ENCODE results near the gene CEP97. TPM values are rescaled to one million over a fixed set of nuclear protein-coding genes. Genes with fewer than 3 reads are reported as not detected.
A peak's percentile ranks its signal among the peaks of the same experiment; 100 is the strongest.

Gene CEP97
- total RNA-seq, 1 donor: 8.8 TPM

GRCh38 chr3:101779822-101780381 lies 55.5 kb downstream of the CEP97 start:
- no peaks in the 10 kb centered on the region for H3K27me3 ChIP-seq (ENCODE audit: insufficient read depth, low read length)
- H3K4me3 ChIP-seq (ENCODE audit: low read length): peak overlapping the region; percentile 77
- peaks cover 55% of the 10 kb centered on the region for H3K4me1 ChIP-seq (ENCODE audit: insufficient read depth, low read length)
- no peaks in the 10 kb centered on the region for H3K9me3 ChIP-seq (ENCODE audit: low read depth, low read length)

GRCh38 chr3:101780661-101781060 lies 56.2 kb downstream of the CEP97 start:
- Histone ChIP-seq H3K4me1 (ENCODE audit: insufficient read depth, low read length) (peaks cover 63% of the 10 kb centered on the region), H3K9me3 (ENCODE audit: low read depth, low read length) (no peaks in the 10 kb centered on the region), H3K27me3 (ENCODE audit: insufficient read depth, low read length) (no peaks in the 10 kb centered on the region), H3K4me3 (ENCODE audit: low read length) (no peak overlapping the region)

GRCh38 chr3:101781166-101781565 lies 56.8 kb downstream of the CEP97 start:
- no peaks in the 10 kb centered on the region for H3K27me3 ChIP-seq (ENCODE audit: insufficient read depth, low read length)
- no peaks in the 10 kb centered on the region for H3K9me3 ChIP-seq (ENCODE audit: low read depth, low read length)
- H3K4me1 ChIP-seq (ENCODE audit: insufficient read depth, low read length): peaks cover 68% of the 10 kb centered on the region
- H3K4me3 ChIP-seq (ENCODE audit: low read length): no peak overlapping the region

GRCh38 chr3:101784855-101785613 lies 60.6 kb downstream of the CEP97 start:
- H3K9me3 ChIP-seq (ENCODE audit: low read depth, low read length): no peaks in the 10 kb centered on the region
- H3K4me1 ChIP-seq (ENCODE audit: insufficient read depth, low read length): peaks cover 55% of the 10 kb centered on the region
- H3K27me3 ChIP-seq (ENCODE audit: insufficient read depth, low read length): no peaks in the 10 kb centered on the region
- H3K4me3 ChIP-seq (ENCODE audit: low read length): no peak overlapping the region

GRCh38 chr3:101791778-101792177 lies 67.4 kb downstream of the CEP97 start:
- H3K4me3 ChIP-seq (ENCODE audit: low read length): no peak overlapping the region
- no peaks in the 10 kb centered on the region for H3K27me3 ChIP-seq (ENCODE audit: insufficient read depth, low read length)
- no peaks in the 10 kb centered on the region for H3K9me3 ChIP-seq (ENCODE audit: low read depth, low read length)
- H3K4me1 ChIP-seq (ENCODE audit: insufficient read depth, low read length): peaks cover 20% of the 10 kb centered on the region

GRCh38 chr3:101796077-101796680 lies 71.8 kb downstream of the CEP97 start:
- Histone ChIP-seq H3K9me3 (ENCODE audit: low read depth, low read length) (no peaks in the 10 kb centered on the region), H3K27me3 (ENCODE audit: insufficient read depth, low read length) (no peaks in the 10 kb centered on the region), H3K4me1 (ENCODE audit: insufficient read depth, low read length) (peaks cover 12% of the 10 kb centered on the region), H3K4me3 (ENCODE audit: low read length) (no peak overlapping the region)

GRCh38 chr3:101801174-101801573 lies 76.8 kb downstream of the CEP97 start:
- Histone ChIP-seq H3K4me1 (ENCODE audit: insufficient read depth, low read length) (no peaks in the 10 kb centered on the region), H3K4me3 (ENCODE audit: low read length) (no peak overlapping the region), H3K9me3 (ENCODE audit: low read depth, low read length) (no peaks in the 10 kb centered on the region), H3K27me3 (ENCODE audit: insufficient read depth, low read length) (no peaks in the 10 kb centered on the region)

- no peaks in the 10 kb centered on the region for H3K4me1 ChIP-seq (ENCODE audit: insufficient read depth, low read length)
- H3K4me3 ChIP-seq (ENCODE audit: low read length): no peak overlapping the region
- H3K9me3 ChIP-seq (ENCODE audit: low read depth, low read length): no peaks in the 10 kb centered on the region
- H3K27me3 ChIP-seq (ENCODE audit: insufficient read depth, low read length): no peaks in the 10 kb centered on the region
Measured at GRCh38 chr3:101802179-101802578, 77.8 kb downstream of the CEP97 start.

GRCh38 chr3:101803173-101803782 lies 78.9 kb downstream of the CEP97 start:
- Histone ChIP-seq H3K9me3 (ENCODE audit: low read depth, low read length) (no peaks in the 10 kb centered on the region), H3K4me3 (ENCODE audit: low read length) (no peak overlapping the region), H3K4me1 (ENCODE audit: insufficient read depth, low read length) (no peaks in the 10 kb centered on the region), H3K27me3 (ENCODE audit: insufficient read depth, low read length) (no peaks in the 10 kb centered on the region)

- no peak overlapping the region for H3K4me3 ChIP-seq (ENCODE audit: low read length)
- H3K27me3 ChIP-seq (ENCODE audit: insufficient read depth, low read length): no peaks in the 10 kb centered on the region
- H3K4me1 ChIP-seq (ENCODE audit: insufficient read depth, low read length): peaks cover 2% of the 10 kb centered on the region
- H3K9me3 ChIP-seq (ENCODE audit: low read depth, low read length): no peaks in the 10 kb centered on the region
Measured at GRCh38 chr3:101803939-101804338, 79.5 kb downstream of the CEP97 start.

- Histone ChIP-seq H3K9me3 (ENCODE audit: low read depth, low read length) (no peaks in the 10 kb centered on the region), H3K27me3 (ENCODE audit: insufficient read depth, low read length) (no peaks in the 10 kb centered on the region), H3K4me3 (ENCODE audit: low read length) (no peak overlapping the region), H3K4me1 (ENCODE audit: insufficient read depth, low read length) (peaks cover 9% of the 10 kb centered on the region)
Measured at GRCh38 chr3:101806491-101806890, 82.1 kb downstream of the CEP97 start.

GRCh38 chr3:101807888-101808287 lies 83.5 kb downstream of the CEP97 start:
- H3K4me1 ChIP-seq (ENCODE audit: insufficient read depth, low read length): peaks cover 9% of the 10 kb centered on the region

GRCh38 chr3:101809178-101810021 lies 85.0 kb downstream of the CEP97 start:
- H3K4me3 ChIP-seq (ENCODE audit: low read length): no peak overlapping the region
- H3K4me1 ChIP-seq (ENCODE audit: insufficient read depth, low read length): peaks cover 9% of the 10 kb centered on the region
- no peaks in the 10 kb centered on the region for H3K9me3 ChIP-seq (ENCODE audit: low read depth, low read length)
- H3K27me3 ChIP-seq (ENCODE audit: insufficient read depth, low read length): no peaks in the 10 kb centered on the region

More at GRCh38 chr3:101807888-101808287, 83.5 kb downstream of the CEP97 start:
- H3K9me3 ChIP-seq (ENCODE audit: low read depth, low read length): no peaks in the 10 kb centered on the region
- H3K4me3 ChIP-seq (ENCODE audit: low read length): no peak overlapping the region
- H3K27me3 ChIP-seq (ENCODE audit: insufficient read depth, low read length): no peaks in the 10 kb centered on the region

GRCh38 chr3:101810022-101810418 lies 85.6 kb downstream of the CEP97 start:
- no peaks in the 10 kb centered on the region for H3K9me3 ChIP-seq (ENCODE audit: low read depth, low read length)

More at GRCh38 chr3:101810022-101810418, 85.6 kb downstream of the CEP97 start:
- H3K27me3 ChIP-seq (ENCODE audit: insufficient read depth, low read length): no peaks in the 10 kb centered on the region
- H3K4me1 ChIP-seq (ENCODE audit: insufficient read depth, low read length): peaks cover 12% of the 10 kb centered on the region
- H3K4me3 ChIP-seq (ENCODE audit: low read length): no peak overlapping the region
